Raji (cell line): ENCODE results near the gene ZNF107.

Source experiments
- POLR2A ChIP-seq: IDR thresholded peaks from 2 replicates; pipeline ENCODE4 v1.6.1; 2011; ENCODE audit warnings: low read depth, low read length, control low read depth; ENCODE audit not compliant: insufficient read depth

ZNF107 gene

GRCh38 chr7:64665980-64666662, at the start of gene ZNF107:
Gene ZNF107, plus strand, starts transcription at chr7:64666133. Its CDS starts 150 bp downstream, at chr7:64666283.
- peak; percentile 87 for TF ChIP-seq POLR2A

DNA sequence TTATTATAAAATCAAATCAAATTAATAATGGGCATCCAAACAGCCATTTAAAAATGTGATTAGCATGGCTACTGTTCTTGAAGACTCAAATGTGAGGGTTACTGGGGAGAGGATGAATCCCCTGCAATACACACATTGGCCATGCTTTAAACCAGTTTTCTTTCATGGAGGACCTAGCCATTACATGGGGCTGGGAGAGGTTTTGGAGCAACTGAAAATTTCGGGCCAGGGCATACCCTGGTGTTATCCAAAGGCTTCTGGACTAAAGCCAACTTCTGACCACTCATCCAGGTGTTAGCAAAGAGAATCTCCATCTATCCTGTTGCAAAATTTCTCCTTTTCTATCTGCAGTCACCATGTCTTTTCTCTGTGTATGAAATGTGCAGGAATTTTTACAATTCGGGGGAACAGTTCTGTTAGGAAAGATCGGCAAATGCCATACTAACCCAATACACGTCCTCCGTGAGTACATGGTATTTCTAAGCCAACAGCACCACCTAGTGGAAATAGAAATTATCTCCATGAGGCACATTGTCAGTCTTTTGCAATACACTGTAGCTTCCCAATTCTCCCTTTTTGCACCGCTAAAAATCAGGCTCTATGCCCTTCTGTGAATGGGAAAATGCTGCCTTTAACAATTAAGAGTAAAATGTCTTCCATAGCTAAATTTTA, 47.0 kb upstream of the ZNF107 start:
- TF ChIP-seq POLR2A, result no peak

- no peak for TF ChIP-seq POLR2A
These were observed 46.2 kb upstream of the ZNF107 start for GRCh38 chr7:64619705-64620104.

DNA sequence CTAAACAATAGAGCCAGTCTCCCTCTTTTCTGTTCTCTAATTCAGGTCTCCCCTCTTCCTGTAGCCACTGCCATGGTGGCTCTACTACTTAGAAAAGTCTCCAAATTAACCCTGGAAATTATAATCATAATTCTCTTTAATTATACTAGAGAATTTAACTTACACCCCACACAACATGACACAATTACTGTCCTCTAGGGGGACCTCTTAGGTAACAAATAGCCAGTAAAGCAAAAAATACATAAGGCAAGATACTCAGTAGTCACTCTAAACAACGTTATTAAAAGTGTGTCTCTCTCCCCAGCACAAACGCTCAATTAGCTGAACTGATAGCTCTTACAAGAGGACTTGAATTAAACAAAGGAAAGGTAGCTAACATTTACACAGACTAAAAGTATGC, 44.3 kb upstream of the ZNF107 start:
- TF ChIP-seq POLR2A, result no peak

- TF ChIP-seq POLR2A, result no peak
These were observed 40.5 kb upstream of the ZNF107 start for GRCh38 chr7:64625114-64626082.

DNA sequence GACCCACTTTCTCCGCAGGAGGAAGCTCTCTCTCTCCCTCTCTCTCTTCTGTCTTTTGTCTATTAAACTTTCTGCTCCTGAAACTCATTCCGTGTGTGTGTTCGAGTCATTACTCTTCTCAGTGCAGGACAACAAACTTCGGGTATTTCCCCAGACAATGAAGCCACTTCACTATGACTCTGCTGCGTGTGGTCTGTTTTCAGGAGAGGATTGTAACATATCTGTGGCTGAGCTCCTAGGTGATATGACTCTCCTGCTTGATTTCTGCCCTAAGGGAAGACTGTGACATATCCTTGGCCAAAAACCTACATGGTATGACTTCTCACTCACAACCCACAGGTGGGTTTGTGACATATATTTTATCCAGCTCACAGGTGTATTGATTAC, 39.9 kb upstream of the ZNF107 start:
- no peak for TF ChIP-seq POLR2A

GRCh38 chr7:64626557-64626956, 39.4 kb upstream of the ZNF107 start:
- no peak for TF ChIP-seq POLR2A

DNA sequence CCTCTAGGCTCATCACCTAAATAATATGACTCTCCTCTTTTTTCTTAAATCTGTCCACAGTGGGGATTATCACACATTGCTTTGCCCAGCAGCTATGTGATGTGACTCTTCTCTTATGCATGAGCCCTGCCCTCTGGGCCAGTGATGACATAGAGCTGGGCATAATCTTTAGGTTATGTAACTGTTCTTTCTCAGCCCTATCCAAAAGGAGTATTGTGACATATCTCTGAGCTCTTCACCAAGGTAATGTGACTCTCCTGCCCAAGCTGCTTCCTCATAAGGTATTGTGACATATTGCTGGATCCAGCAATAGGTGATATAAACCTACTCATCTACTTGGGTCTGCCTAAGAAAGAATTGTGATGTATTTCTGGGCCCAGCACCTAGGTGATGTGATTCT, 37.7 kb upstream of the ZNF107 start:
- no peak for TF ChIP-seq POLR2A

GRCh38 chr7:64628721-64629120, 37.2 kb upstream of the ZNF107 start:
- no peak for TF ChIP-seq POLR2A

DNA sequence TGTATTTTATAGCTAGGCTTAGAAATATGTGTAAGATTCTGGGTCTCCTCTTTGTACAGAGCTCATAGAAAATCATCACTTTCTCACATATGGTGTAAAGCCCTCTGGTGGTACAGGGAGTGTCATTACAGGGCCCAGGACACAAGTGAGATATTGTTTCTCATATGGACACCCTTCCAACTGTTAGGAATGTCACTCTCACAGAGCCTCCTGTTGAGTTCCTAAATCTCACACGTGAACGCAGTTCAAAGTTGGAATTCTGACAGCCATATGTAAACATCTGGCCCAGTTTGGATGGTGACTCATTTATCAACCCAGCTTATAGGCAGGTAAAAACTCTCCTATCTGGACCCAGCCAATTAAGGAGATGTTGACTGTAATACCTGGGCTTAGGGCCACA, 35.4 kb upstream of the ZNF107 start:
- TF ChIP-seq POLR2A, result no peak

DNA sequence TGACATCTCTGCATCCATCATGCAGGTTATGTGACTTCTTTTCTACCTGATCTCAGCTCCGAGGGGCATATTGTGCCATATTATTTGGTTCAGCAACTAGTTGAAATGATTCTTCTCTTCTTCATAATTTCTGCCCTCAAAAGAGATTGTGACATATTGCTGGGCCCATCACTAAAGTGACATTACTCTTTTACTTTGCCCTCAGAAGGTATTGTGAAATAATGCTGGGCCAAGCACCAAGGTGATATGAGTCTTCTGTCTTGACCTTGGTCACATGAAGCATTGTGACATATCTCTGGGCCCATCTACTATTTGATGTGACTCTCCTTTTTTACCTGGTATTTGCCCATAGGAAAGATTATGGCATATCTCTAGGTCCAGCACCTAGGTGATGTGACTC, 33.9 kb upstream of the ZNF107 start:
- no peak for TF ChIP-seq POLR2A

- no peak for TF ChIP-seq POLR2A
These were observed 32.5 kb upstream of the ZNF107 start for GRCh38 chr7:64633401-64633800.

DNA sequence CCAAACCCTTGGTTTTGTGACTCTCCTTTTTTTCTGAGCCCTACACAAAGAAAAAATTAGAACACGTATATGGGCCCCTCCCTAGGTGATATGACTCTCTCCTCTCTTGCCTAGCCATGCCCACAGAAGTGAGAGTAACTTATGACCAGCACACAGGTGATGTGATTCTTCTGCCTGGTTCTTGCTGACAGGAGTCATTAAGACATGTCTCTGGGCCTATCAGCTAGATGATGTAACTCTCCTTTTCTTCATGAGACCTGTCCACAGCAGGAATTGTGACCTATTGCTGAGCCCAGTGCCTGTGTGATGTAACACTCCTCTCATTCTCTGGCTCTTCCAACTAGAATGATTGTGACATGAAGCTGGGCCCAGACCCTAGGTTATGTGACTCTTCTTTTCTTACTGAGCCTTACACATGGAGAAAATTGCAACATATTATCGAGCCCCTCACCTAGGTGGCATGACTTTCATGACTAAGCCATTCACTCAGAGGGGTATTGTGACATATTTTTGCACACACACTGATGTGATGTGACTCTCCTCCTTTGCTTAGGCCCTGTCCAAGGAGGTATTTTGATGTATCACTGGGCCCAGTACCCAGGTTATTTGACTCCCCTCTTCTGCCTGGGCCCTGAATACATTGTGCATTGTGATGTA, 31.4 kb upstream of the ZNF107 start:
- no peak for TF ChIP-seq POLR2A

- TF ChIP-seq POLR2A, result no peak
These were observed 29.5 kb upstream of the ZNF107 start for GRCh38 chr7:64636386-64636785.
